ENCODE results near the gene MRPS7. TPM values are rescaled to one million over a fixed set of nuclear protein-coding genes. Genes with fewer than 3 reads are reported as not detected.
A peak's percentile ranks its signal among the peaks of the same experiment; 100 is the strongest.

MRPS7 gene
- total and polyA plus RNA-seq, 2 donors (not counting 1 experiment from before 2014, with no cell fraction given), result 25.1 to 42.6 TPM

DNA sequence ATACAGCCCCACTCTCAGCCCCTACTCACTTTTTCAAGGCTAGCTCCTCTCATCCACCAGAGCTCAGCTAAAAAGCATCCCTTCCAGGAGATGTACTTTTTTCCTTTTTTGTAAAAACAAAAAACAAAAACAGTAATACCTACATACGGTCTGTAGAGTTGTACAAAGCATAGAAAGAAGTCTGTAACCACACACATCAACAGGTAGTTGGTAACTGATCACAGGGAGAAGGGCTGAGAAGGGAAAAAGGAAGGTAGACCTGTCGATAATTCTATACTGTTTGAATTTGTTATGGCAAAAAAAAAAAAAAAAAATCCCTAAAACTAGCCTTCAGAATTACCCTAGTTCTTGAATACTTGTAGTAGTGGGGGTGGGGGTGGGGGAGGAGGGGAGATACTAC lies 26.7 kb downstream of the MRPS7 start:
- Histone ChIP-seq H3K36me3 (replicated peaks in 1 of 2; ENCODE audit: control extremely low read depth in 1 of 2, control insufficient read depth in 1 of 2, extremely low read depth in 1 of 2, insufficient read depth in 2 of 2, low read length in 1 of 2) (peaks cover 1 to 23% of the 10 kb centered on the region in 2 experiments), H3K4me1 (ENCODE audit: control insufficient read depth in 2 of 2, insufficient read depth in 2 of 2, low read length in 2 of 2) (peaks cover 18 to 38% of the 10 kb centered on the region in 2 donors), H3K27me3 (replicated peaks in 1 of 4; ENCODE audit: control extremely low read depth in 1 of 4, control insufficient read depth in 3 of 4, insufficient read depth in 4 of 4, low read length in 3 of 4) (no peaks in the 10 kb centered on the region), H4K20me1 (ENCODE audit: control insufficient read depth, insufficient read depth, low read length, poor library complexity, severe bottlenecking) (no peaks in the 10 kb centered on the region), H2AFZ (ENCODE audit: insufficient read depth, low read depth, low read length, poor library complexity, severe bottlenecking) (peak overlapping the region; percentile 95), H3K79me2 (ENCODE audit: control insufficient read depth, insufficient read depth, low read length) (peaks cover 38% of the 10 kb centered on the region), H3K4me2 (replicated peaks; ENCODE audit: low read depth, low read length, poor library complexity, severe bottlenecking) (peak overlapping the region; percentile 100), H3K27ac (ENCODE audit: low read length in 2 of 2) (peak overlapping the region; percentile 90 to 98), H3K4me3 (ENCODE audit: control extremely low read depth in 1 of 5, extremely low read depth in 1 of 5, insufficient read depth in 1 of 5, low read depth in 2 of 5, low read length in 4 of 5) (peak overlapping the region in 4 of 5 experiments; percentile 77 to 88 (median 85)), H3K9ac (ENCODE audit: low read length) (peak overlapping the region; percentile 93), H3K9me3 (ENCODE audit: control extremely low read depth in 1 of 3, control insufficient read depth in 2 of 3, insufficient read depth in 1 of 3, low read length in 2 of 3) (no peaks in the 10 kb centered on the region)
- Mint-ChIP-seq H3K27me3 (no peaks in the 10 kb centered on the region), H3K9me3 (ENCODE audit: insufficient read depth) (no peaks in the 10 kb centered on the region), H3K27ac (peak overlapping the region; percentile 100), H3K4me1 (peaks cover 35% of the 10 kb centered on the region), H3K4me3 (peak overlapping the region; percentile 98)
- intact Hi-C loops (cut with micrococcal nuclease), result loop anchor here (2.0 kb wide), 1 partner anchor 300 kb away; no protein-coding TSS in a partner anchor
- ChIA-PET CTCF (interaction anchor here (0.7 to 5.2 kb wide), 18 partner anchors 10 to 300 kb away, joined by 4 to 79 read pairs (median 8); partner anchors contain the start of genes GGA3, GRB2, MIF4GD and MRPS7), POLR2A (interaction anchor here (0.6 to 2.8 kb wide), 15 partner anchors 9 to 465 kb away, joined by 3 to 25 read pairs (median 8); partner anchors contain the start of genes GGA3, GRB2, MIF4GD and MRPS7)
- TF ChIP-seq, protein P1, sequence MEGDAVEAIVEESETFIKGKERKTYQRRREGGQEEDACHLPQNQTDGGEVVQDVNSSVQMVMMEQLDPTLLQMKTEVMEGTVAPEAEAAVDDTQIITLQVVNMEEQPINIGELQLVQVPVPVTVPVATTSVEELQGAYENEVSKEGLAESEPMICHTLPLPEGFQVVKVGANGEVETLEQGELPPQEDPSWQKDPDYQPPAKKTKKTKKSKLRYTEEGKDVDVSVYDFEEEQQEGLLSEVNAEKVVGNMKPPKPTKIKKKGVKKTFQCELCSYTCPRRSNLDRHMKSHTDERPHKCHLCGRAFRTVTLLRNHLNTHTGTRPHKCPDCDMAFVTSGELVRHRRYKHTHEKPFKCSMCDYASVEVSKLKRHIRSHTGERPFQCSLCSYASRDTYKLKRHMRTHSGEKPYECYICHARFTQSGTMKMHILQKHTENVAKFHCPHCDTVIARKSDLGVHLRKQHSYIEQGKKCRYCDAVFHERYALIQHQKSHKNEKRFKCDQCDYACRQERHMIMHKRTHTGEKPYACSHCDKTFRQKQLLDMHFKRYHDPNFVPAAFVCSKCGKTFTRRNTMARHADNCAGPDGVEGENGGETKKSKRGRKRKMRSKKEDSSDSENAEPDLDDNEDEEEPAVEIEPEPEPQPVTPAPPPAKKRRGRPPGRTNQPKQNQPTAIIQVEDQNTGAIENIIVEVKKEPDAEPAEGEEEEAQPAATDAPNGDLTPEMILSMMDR (IDR thresholded peaks at IDR 0.05), result no peak
- no peak for TF ChIP-seq EZH2 (IDR thresholded peaks at IDR 0.05; ENCODE audit: borderline replicate concordance, insufficient read depth, low read depth, low read length, poor library complexity, severe bottlenecking)
- no CpG with 5 or more reads among the region's 2 CpGs for WGBS (ENCODE audit: insufficient coverage)
- ATAC-seq (ENCODE audit: low read depth), result no peak
- no peak for DNase-seq

- Histone ChIP-seq H3K79me2 (ENCODE audit: control insufficient read depth, insufficient read depth, low read length) (peaks cover 38% of the 10 kb centered on the region), H3K4me3 (ENCODE audit: control extremely low read depth in 1 of 5, extremely low read depth in 1 of 5, insufficient read depth in 1 of 5, low read depth in 2 of 5, low read length in 4 of 5) (peak overlapping the region; percentile 66 to 88 (median 85)), H3K9me3 (ENCODE audit: control extremely low read depth in 1 of 3, control insufficient read depth in 2 of 3, insufficient read depth in 1 of 3, low read length in 2 of 3) (no peaks in the 10 kb centered on the region), H3K27me3 (replicated peaks in 1 of 4; ENCODE audit: control extremely low read depth in 1 of 4, control insufficient read depth in 3 of 4, insufficient read depth in 4 of 4, low read length in 3 of 4) (no peaks in the 10 kb centered on the region), H3K36me3 (replicated peaks in 1 of 2; ENCODE audit: control extremely low read depth in 1 of 2, control insufficient read depth in 1 of 2, extremely low read depth in 1 of 2, insufficient read depth in 2 of 2, low read length in 1 of 2) (peaks cover 1 to 21% of the 10 kb centered on the region in 2 experiments), H3K9ac (ENCODE audit: low read length) (peak overlapping the region; percentile 93), H4K20me1 (ENCODE audit: control insufficient read depth, insufficient read depth, low read length, poor library complexity, severe bottlenecking) (no peaks in the 10 kb centered on the region), H3K4me1 (ENCODE audit: control insufficient read depth in 2 of 2, insufficient read depth in 2 of 2, low read length in 2 of 2) (peaks cover 18 to 38% of the 10 kb centered on the region in 2 donors), H2AFZ (ENCODE audit: insufficient read depth, low read depth, low read length, poor library complexity, severe bottlenecking) (peak overlapping the region; percentile 95), H3K27ac (ENCODE audit: low read length in 2 of 2) (peak overlapping the region; percentile 90 to 98), H3K4me2 (replicated peaks; ENCODE audit: low read depth, low read length, poor library complexity, severe bottlenecking) (peak overlapping the region; percentile 100)
- H3K4me3 Mint-ChIP-seq, result peak overlapping the region; percentile 98
- DNase-seq, result no peak
- no peaks in the 10 kb centered on the region for H3K9me3 Mint-ChIP-seq (ENCODE audit: insufficient read depth)
- H3K27ac Mint-ChIP-seq, result peak overlapping the region; percentile 100
- H3K27me3 Mint-ChIP-seq, result no peaks in the 10 kb centered on the region
- TF ChIP-seq, protein P1 (IDR thresholded peaks at IDR 0.05), result no peak
- no peak for TF ChIP-seq EZH2 (IDR thresholded peaks at IDR 0.05; ENCODE audit: borderline replicate concordance, insufficient read depth, low read depth, low read length, poor library complexity, severe bottlenecking)
- intact Hi-C loops (cut with micrococcal nuclease), result loop anchor here (1.0 to 2.0 kb wide), 8 partner anchors 9 to 300 kb away; partner anchors contain the start of genes GGA3, GRB2, LLGL2 and MIF4GD
- CTCF ChIA-PET, result interaction anchor here (0.6 to 5.2 kb wide), 42 partner anchors 9 to 327 kb away, joined by 3 to 79 read pairs (median 5); partner anchors contain the start of genes GGA3, GRB2, MIF4GD and MRPS7
- POLR2A ChIA-PET, result interaction anchor here (0.6 to 2.8 kb wide), 29 partner anchors 9 to 566 kb away, joined by 3 to 25 read pairs (median 5); partner anchors contain the start of genes FDXR, GGA3, GRB2 and MIF4GD
- 0% methylated on average over 13 of the region's 14 CpGs for WGBS (ENCODE audit: insufficient coverage)
- peaks cover 35% of the 10 kb centered on the region for H3K4me1 Mint-ChIP-seq
- peak; percentile 3 for ATAC-seq (ENCODE audit: low read depth)
These were observed 27.1 kb downstream of the MRPS7 start for GRCh38 chr17:75288770-75289114.
